HepG2 (cell line): ENCODE results near the gene COX8C. TPM values are rescaled to one million over a fixed set of nuclear protein-coding genes. Genes with fewer than 3 reads are reported as not detected.

Experiments
- ATAC-seq: fragments of 200-7000 bp; cut with Tn5 transposase; 3 replicates; pipeline ENCODE4 v1.9.1; 2020; ENCODE audit warnings: mild to moderate bottlenecking, moderate library complexity
- BruUV-seq: library from RNA; stranded (reverse); fragments of 400-500 nt; replicated peaks from 2 replicates; lab custom pipeline; 2021; lab: Mats Ljungman, UMichigan
- CTCF ChIA-PET: fragments of 300-600 bp; formaldehyde crosslinking; extraction: SDS; loops from one replicate; lab custom pipeline; 2021; ENCODE audit warnings: low total read pairs, inconsistent platforms, low intra/inter-chr PET ratio; lab: Yijun Ruan, JAX
- POLR2A ChIA-PET: fragments of 350-600 bp; sonication (Branson Sonifier 250); formaldehyde crosslinking; loops from one replicate; lab custom pipeline; 2020; ENCODE audit warnings: antibody characterized with exemption, inconsistent platforms; lab: Yijun Ruan, JAX
- DNase-seq: peaks from one replicate; pipeline ENCODE4 v3.0.0-alpha.2; 2015; ENCODE audit warnings: low spot score
- FAIRE-seq: peaks from 3 replicates; lab custom pipeline; 2011; peaks lifted over from hg19 to GRCh38; lab: Jason Lieb, UNC
- H2AFZ ChIP-seq: one replicate; pipeline ENCODE4 v1.6.1; 2011; ENCODE audit warnings: low read length, inconsistent platforms
- H3K27ac ChIP-seq: fragments of 300-600 bp; 3 replicates; pipeline ENCODE4 v1.8.0; 2011; ENCODE audit warnings: mixed run types, mild to moderate bottlenecking, mixed read lengths, low read length, inconsistent platforms; ENCODE audit not compliant: insufficient read depth; ENCODE audit errors: extremely low read length
- H3K27me3 ChIP-seq, 2 experiments: fragments of 200-600 bp in 1 of 2; 2 replicates in 1 of 2; 3 replicates in 1 of 2; pipeline versions ENCODE4 v1.6.0 to v1.8.0; 2011; ENCODE audit warnings: low read length in 2 of 2, mild to moderate bottlenecking in 2 of 2, moderate library complexity in 2 of 2, inconsistent platforms in 1 of 2; ENCODE audit not compliant: insufficient read depth in 2 of 2, control insufficient read depth in 1 of 2
- H3K36me3 ChIP-seq, 2 experiments: fragments of 200-600 bp in 1 of 2; replicated peaks in 1 of 2; 2 replicates in 1 of 2; 3 replicates in 1 of 2; pipeline versions ENCODE4 v1.5.1 to v1.8.0; 2011; ENCODE audit warnings: low read length in 2 of 2, inconsistent platforms in 1 of 2; ENCODE audit not compliant: insufficient read depth in 2 of 2, control insufficient read depth in 1 of 2
- H3K4me1 ChIP-seq: 2 replicates; pipeline ENCODE4 v1.5.1; 2012; ENCODE audit warnings: low read length, inconsistent platforms; ENCODE audit not compliant: insufficient read depth
- H3K4me2 ChIP-seq: 2 replicates; pipeline ENCODE4 v1.6.0; 2011; ENCODE audit warnings: low read depth, low read length, inconsistent platforms
- H3K4me3 ChIP-seq, 3 experiments: fragments of 200-600 bp in 1 of 3; sonication (generic), shearing (Covaris generic) in 1 of 3; replicated peaks in 1 of 3; 2 replicates each; pipeline ENCODE4 v1.5.1; 2011 to 2016; ENCODE audit warnings: low read length in 3 of 3, inconsistent platforms in 2 of 3, low read depth in 2 of 3, mild to moderate bottlenecking in 2 of 3, control low read depth in 1 of 3, mixed read lengths in 1 of 3; ENCODE audit not compliant: insufficient read depth in 1 of 3
- H3K79me2 ChIP-seq: one replicate; pipeline ENCODE4 v1.6.1; 2011; ENCODE audit warnings: low read length, inconsistent platforms; ENCODE audit not compliant: insufficient read depth
- H3K9ac ChIP-seq: 2 replicates; pipeline ENCODE4 v1.6.0; 2011; ENCODE audit warnings: mild to moderate bottlenecking, low read depth, low read length, inconsistent platforms; ENCODE audit not compliant: insufficient read depth
- H3K9me3 ChIP-seq: 2 replicates; pipeline ENCODE4 v1.5.1; 2012; ENCODE audit warnings: mild to moderate bottlenecking, low read length
- H4K20me1 ChIP-seq: 2 replicates; pipeline ENCODE4 v1.6.0; 2011; ENCODE audit warnings: inconsistent platforms, mild to moderate bottlenecking, low read length, moderate library complexity; ENCODE audit not compliant: insufficient read depth
- BCL6 ChIP-seq: IDR thresholded peaks from 2 replicates; pipeline ENCODE4 v1.6.1; 2016; ENCODE audit warnings: missing genetic modification reagents, missing compliant biosample characterization
- CREM ChIP-seq, 2 experiments: sonication (generic) in 1 of 2; formaldehyde crosslinking in 1 of 2; IDR thresholded peaks; 2 replicates each; pipeline versions ENCODE4 v1.4.0 to v1.6.1; 2016 to 2020; ENCODE audit warnings: antibody characterized with exemption in 1 of 2, mild to moderate bottlenecking in 1 of 2, missing genetic modification reagents in 1 of 2
- KDM5B ChIP-seq: sonication (generic); formaldehyde crosslinking; IDR thresholded peaks from 2 replicates; pipeline ENCODE4 v1.4.0; 2020; ENCODE audit warnings: missing genetic modification reagents, mild to moderate bottlenecking, borderline replicate concordance
- SP1 ChIP-seq, 2 experiments: fragments of 450-650 bp in 1 of 2; sonication (generic) in 1 of 2; formaldehyde crosslinking in 1 of 2; IDR thresholded peaks; 2 replicates each; pipeline versions ENCODE4 v1.4.0 to v1.6.1; 2016 to 2020; ENCODE audit warnings: missing genetic modification reagents in 1 of 2
- TFAP4 ChIP-seq: sonication (generic); IDR thresholded peaks from 2 replicates; pipeline ENCODE4 v1.6.1; 2016; ENCODE audit warnings: low read depth, borderline replicate concordance
- ZBTB14 ChIP-seq: sonication (generic); formaldehyde crosslinking; IDR thresholded peaks from 2 replicates; pipeline ENCODE4 v1.4.0; 2020; ENCODE audit warnings: missing genetic modification reagents
- ZFY ChIP-seq: sonication (generic); formaldehyde crosslinking; IDR thresholded peaks from 2 replicates; pipeline ENCODE4 v1.4.0; 2020; ENCODE audit warnings: missing genetic modification reagents
- ZNF180 ChIP-seq: sonication (generic); formaldehyde crosslinking; IDR thresholded peaks from 2 replicates; pipeline ENCODE4 v1.4.0; 2020; ENCODE audit warnings: low read depth, missing genetic modification reagents, borderline replicate concordance
- ZNF24 ChIP-seq: fragments of 450-650 bp; IDR thresholded peaks from 2 replicates; pipeline ENCODE4 v1.6.1; 2017; ENCODE audit warnings: antibody characterized with exemption, mild to moderate bottlenecking
- ZNF329 ChIP-seq: sonication (generic); formaldehyde crosslinking; IDR thresholded peaks from 2 replicates; pipeline ENCODE4 v1.9.0; 2021; ENCODE audit warnings: low read depth, mild to moderate bottlenecking, missing genetic modification reagents
- ZNF639 ChIP-seq: conservative IDR thresholded peaks from 2 replicates; pipeline ENCODE4 v1.6.1; 2018; ENCODE audit warnings: missing genetic modification reagents
- ZNF652 ChIP-seq: IDR thresholded peaks from 2 replicates; pipeline ENCODE4 v1.6.1; 2016; ENCODE audit warnings: low read depth, borderline replicate concordance
- ZNF75D ChIP-seq: sonication (generic); formaldehyde crosslinking; IDR thresholded peaks from 2 replicates; pipeline ENCODE4 v1.8.1; 2023; ENCODE audit warnings: missing genetic modification reagents, mild to moderate bottlenecking, borderline replicate concordance
- ZNF768 ChIP-seq: sonication (generic); formaldehyde crosslinking; IDR thresholded peaks from 2 replicates; pipeline ENCODE4 v1.4.0; 2020; ENCODE audit warnings: missing genetic modification reagents
- WGBS: methylation state at CpG from one replicate; pipeline ENCODE4 v1.1.6; 2017; ENCODE audit warnings: low lambda C conversion rate; 5-methylcytosine and 5-hydroxymethylcytosine counted together
- in situ Hi-C: cut with HindIII; loops from 2 replicates; pipeline ENCODE4 v1.10.0; 2017; ENCODE audit warnings: low pct_unique_long_range_greater_than_20kb; ENCODE audit not compliant: extremely low pct_ligation_motif_present
- intact Hi-C: fragments of 100-400 bp; cut with micrococcal nuclease; formaldehyde crosslinking; loops from one replicate; pipeline ENCODE4 v1.10.0; 2022; ENCODE audit not compliant: unreplicated experiment
- polyA plus RNA-seq, 8 experiments: library from polyadenylated mRNA; depleted of rRNA in 3 of 8; stranded (reverse) in 7 of 8; unstranded in 1 of 8; fragments of >200 nt; fragmentation: Illumina TruSeq in 4 of 8; extraction: Trizol in 4 of 8; gene quantifications; 2 replicates each; pipeline versions ENCODE4 v1.2.1 to v1.2.3, GENCODE V29; 2011 to 2016; ENCODE audit warnings: low read depth in 4 of 8, missing spikeins in 1 of 8, mixed read lengths in 1 of 8; ENCODE audit not compliant: insufficient read depth in 1 of 8
- total RNA-seq, 5 experiments: library from RNA; depleted of rRNA; stranded (reverse); fragments of >200 nt; fragmentation: Illumina TruSeq; extraction: Trizol; gene quantifications; 2 replicates each; pipeline ENCODE4 v1.2.3, GENCODE V29; 2016; ENCODE audit warnings: low read depth in 1 of 5

Gene COX8C
- total and polyA plus RNA-seq, 2 of the 13 experiments (the other 11 are each of a cell fraction or from before 2014, with no cell fraction given), result not detected

GRCh38 chr14:93323600-93324174 is 23.3 kb upstream of the COX8C start:
- no TSS peak for BruUV-seq
- H3K9ac ChIP-seq, result no peak overlapping the region
- intact Hi-C loops (no loop called here), in situ Hi-C loops (no loop called here)
- over 99% methylated on average over 4 of the region's 4 CpGs for WGBS
- H4K20me1 ChIP-seq, result peaks cover 24% of the 10 kb centered on the region
- peaks cover 0 to 3% of the 10 kb centered on the region in 2 experiments; a peak in 2 of 5 replicates for H3K36me3 ChIP-seq
- TF ChIP-seq ZNF329 (CRISPR knock-in tag) (no peak), BCL6 (CRISPR knock-in tag) (no peak)
- ATAC-seq (no peak), FAIRE-seq (no peak), DNase-seq (no peak)
- POLR2A ChIA-PET, result no interaction called here
- H2AFZ ChIP-seq, result no peak overlapping the region
- no peak overlapping the region for H3K4me2 ChIP-seq
- no peaks in the 10 kb centered on the region for H3K9me3 ChIP-seq
- H3K4me1 ChIP-seq, result peaks cover 36% of the 10 kb centered on the region
- peaks cover 98% of the 10 kb centered on the region for H3K79me2 ChIP-seq
- H3K4me3 ChIP-seq, result no peak overlapping the region
- CTCF ChIA-PET, result no interaction called here
- no peaks in the 10 kb centered on the region for H3K27me3 ChIP-seq
- H3K27ac ChIP-seq, result no peak overlapping the region

- POLR2A ChIA-PET, result interaction anchor here (0.6 kb wide), 1 partner anchor 527 kb away, joined by 3 read pairs; no protein-coding TSS in a partner anchor
- CTCF ChIA-PET, result no interaction called here
- Histone ChIP-seq H3K27ac (no peak overlapping the region), H2AFZ (no peak overlapping the region), H3K79me2 (peaks cover 99% of the 10 kb centered on the region), H3K9me3 (no peaks in the 10 kb centered on the region), H3K4me1 (peaks cover 53% of the 10 kb centered on the region), H3K4me3 (no peak overlapping the region), H3K4me2 (no peak overlapping the region), H3K27me3 (no peaks in the 10 kb centered on the region), H4K20me1 (peaks cover 35% of the 10 kb centered on the region), H3K36me3 (peaks cover 0 to 3% of the 10 kb centered on the region in 2 experiments; a peak in 2 of 5 replicates), H3K9ac (no peak overlapping the region)
- DNase-seq (no peak), ATAC-seq (no peak), FAIRE-seq (no peak)
- in situ Hi-C loops, result no loop called here
- intact Hi-C loops, result no loop called here
- BruUV-seq, result no TSS peak
- WGBS, result 93% methylated on average over 3 of the region's 5 CpGs
- no peak for TF ChIP-seq SP1 (IDR thresholded peaks at IDR 0.05)
- TF ChIP-seq SP1 (CRISPR knock-in tag; IDR thresholded peaks at IDR 0.05), result no peak
- TF ChIP-seq ZBTB14, result no peak
- no peak for TF ChIP-seq ZNF75D (CRISPR knock-in tag)
- no peak for TF ChIP-seq ZNF24
- TF ChIP-seq TFAP4, result no peak
- no peak for TF ChIP-seq KDM5B (CRISPR knock-in tag)
- no peak for TF ChIP-seq ZNF180 (CRISPR knock-in tag)
- no peak for TF ChIP-seq ZNF652
- no peak for TF ChIP-seq CREM (IDR thresholded peaks at IDR 0.05)
- TF ChIP-seq CREM (CRISPR knock-in tag; IDR thresholded peaks at IDR 0.05), result no peak
- TF ChIP-seq ZNF768 (CRISPR knock-in tag), result no peak
- TF ChIP-seq ZFY (CRISPR knock-in tag), result no peak
- no peak for TF ChIP-seq ZNF639 (CRISPR knock-in tag)
These were observed 20.8 kb upstream of the COX8C start for GRCh38 chr14:93326196-93326595.
